Measurements from ENCODE around the gene UCN2.

UCN2 gene

DNA sequence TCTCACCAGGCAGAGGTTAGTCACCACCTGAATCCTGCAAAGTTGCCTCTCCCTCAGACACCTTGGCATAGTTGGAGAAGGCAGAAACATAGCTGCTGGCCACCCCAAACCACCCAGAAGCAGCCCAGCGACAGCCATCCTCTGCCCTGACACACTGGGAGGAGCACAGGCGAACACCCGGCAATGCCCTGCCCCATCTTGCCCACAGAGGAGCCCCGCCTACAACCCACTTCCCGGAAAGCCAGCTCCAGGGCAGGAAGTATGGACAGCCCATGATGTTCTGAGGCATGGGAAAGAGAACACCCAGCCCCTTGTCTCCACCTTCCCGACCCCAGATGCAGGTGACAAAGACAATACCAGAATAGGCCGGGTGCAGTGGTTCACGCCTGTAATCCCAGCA is 47.0 kb downstream of the UCN2 start:
- no peaks in the 10 kb centered on the region for H3K27me3 Mint-ChIP-seq
- H3K36me3 Mint-ChIP-seq, result no peaks in the 10 kb centered on the region
- peaks cover 68% of the 10 kb centered on the region for H3K4me1 Mint-ChIP-seq (ENCODE audit: low read depth)
- H3K4me3 Mint-ChIP-seq, result no peak overlapping the region
- H3K9me3 Mint-ChIP-seq (ENCODE audit: low read depth), result no peaks in the 10 kb centered on the region
- no peak overlapping the region for H3K27ac Mint-ChIP-seq

DNA sequence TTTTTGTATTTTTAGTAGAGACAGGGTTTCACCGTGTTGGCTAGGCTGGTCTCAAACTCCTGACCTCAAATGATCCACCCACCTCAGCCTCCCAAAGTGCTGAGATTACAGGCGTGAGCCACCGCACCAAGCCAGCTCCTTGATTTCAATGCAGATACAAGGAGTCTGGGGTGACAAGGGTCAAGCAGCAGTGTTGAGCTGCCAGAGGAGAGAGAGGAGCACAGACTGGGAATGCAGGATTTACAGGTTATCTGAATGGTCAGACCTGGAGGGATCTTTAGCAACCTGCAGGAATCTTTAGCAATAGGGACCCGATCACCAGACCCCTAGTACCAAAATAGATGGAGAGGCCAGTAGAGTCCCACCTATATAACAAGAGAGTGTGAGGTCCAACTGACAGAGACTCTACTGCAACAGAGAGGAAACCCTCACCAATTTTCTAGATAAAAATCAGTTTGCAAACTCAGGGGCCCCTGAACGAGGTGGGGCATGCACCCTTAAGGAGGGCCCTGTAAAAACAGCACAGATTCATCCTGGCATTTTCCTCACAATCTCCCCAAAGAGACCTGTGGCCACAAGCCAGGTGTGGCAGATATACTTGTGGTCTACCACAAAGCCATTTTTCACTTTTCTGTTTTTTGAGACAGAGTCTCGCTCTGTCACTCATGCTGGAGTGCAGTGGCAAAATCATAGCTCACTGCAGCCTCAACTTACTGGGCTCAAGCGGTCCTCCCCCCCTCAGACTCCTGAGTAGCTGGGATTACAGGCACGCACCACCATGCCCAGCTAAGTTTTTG is 49.0 kb downstream of the UCN2 start:
- no peaks in the 10 kb centered on the region for H3K36me3 Mint-ChIP-seq
- H3K27me3 Mint-ChIP-seq, result no peaks in the 10 kb centered on the region
- H3K4me3 Mint-ChIP-seq, result peak overlapping the region; percentile 34
- H3K27ac Mint-ChIP-seq, result peak overlapping the region; percentile 41
- no peaks in the 10 kb centered on the region for H3K9me3 Mint-ChIP-seq (ENCODE audit: low read depth)
- H3K4me1 Mint-ChIP-seq (ENCODE audit: low read depth), result peaks cover 68% of the 10 kb centered on the region

All from activated naive CD8-positive, alpha-beta T cell (primary cell).